Heart right ventricle (tissue), 16 donors: ENCODE data around the gene ADAMTS6. TPM values are rescaled to one million over a fixed set of nuclear protein-coding genes. Genes with fewer than 3 reads are reported as not detected.

Experiments used
- ATAC-seq, 8 donors: fragments of 200-7000 bp; cut with Tn5 transposase; one replicate each; pipeline ENCODE4 v1.9.1; 2020; ENCODE audit warnings: mild to moderate bottlenecking in 8 of 8, moderate library complexity in 8 of 8, moderate number of reproducible peaks in 1 of 8
- DNase-seq, 2 donors: peaks; one replicate each; pipeline ENCODE4 v3.0.0-alpha.2; 2020
- H3K27ac ChIP-seq, 10 donors: fragments of 200-600 bp; sonication (generic) in 2 of 10; one replicate each; pipeline versions ENCODE4 v1.5.0 to v1.8.0; 2020 to 2022; ENCODE audit warnings: mild to moderate bottlenecking in 3 of 10
- H3K27me3 ChIP-seq, 7 donors: fragments of 200-600 bp; one replicate each; pipeline ENCODE4 v1.8.0; 2021 to 2022; ENCODE audit warnings: mild to moderate bottlenecking in 2 of 7
- H3K36me3 ChIP-seq, 9 donors: fragments of 200-600 bp; sonication (generic) in 1 of 9; one replicate each; pipeline versions ENCODE4 v1.5.0 to v1.8.0; 2020 to 2022; ENCODE audit warnings: mild to moderate bottlenecking in 2 of 9
- H3K4me1 ChIP-seq, 9 donors: fragments of 200-600 bp; sonication (generic) in 1 of 9; one replicate each; pipeline versions ENCODE4 v1.5.0 to v1.8.0; 2020 to 2022; ENCODE audit warnings: mild to moderate bottlenecking in 4 of 9
- H3K4me3 ChIP-seq, 10 donors: fragments of 200-600 bp; sonication (generic) in 2 of 10; one replicate each; pipeline versions ENCODE4 v1.5.0 to v1.8.0; 2020 to 2022; ENCODE audit warnings: mild to moderate bottlenecking in 7 of 10, moderate library complexity in 2 of 10
- H3K9me3 ChIP-seq, 11 donors: fragments of 200-600 bp in 10 of 11; sonication (generic) in 2 of 11; one replicate each; pipeline versions ENCODE4 v1.5.0 to v1.8.0; 2013 to 2022; ENCODE audit warnings: mild to moderate bottlenecking in 2 of 11, control low read depth in 1 of 11, moderate library complexity in 1 of 11
- WGBS, 2 donors: extraction: QIAGEN DNeasy Blood & Tissue Kit; methylation state at CpG; one replicate each; pipeline ENCODE4 v1.1.7; 2013; ENCODE audit warnings: inconsistent platforms in 1 of 2; 5-methylcytosine and 5-hydroxymethylcytosine counted together
- intact Hi-C, 10 donors: fragments of 100-400 bp; cut with DNase I; formaldehyde crosslinking; loops; one replicate each; pipeline versions ENCODE4 v1.11.1 to v1.14.2; 2022
- polyA plus RNA-seq, 2 donors: library from polyadenylated mRNA; stranded (reverse); fragments of 200-250 nt; gene quantifications; one replicate each; pipeline ENCODE4 v1.2.3, GENCODE V29; 2013
- total RNA-seq, 10 donors: library from RNA; stranded (reverse); fragmentation: NEBNext Ultra II Directional in 3 of 10; extraction: Animal tissue kit (Norgen Biotek cat#: 25700) in 3 of 10; gene quantifications; one replicate each; pipeline versions ENCODE4 v1.2.1 to v1.2.4, GENCODE V29; 2021 to 2023
- TF ChIP-seq, protein P1 (sequence below), 9 donors: fragments of 200-600 bp; sonication (generic) in 2 of 9; IDR thresholded peaks; one replicate each; pipeline versions ENCODE4 v1.5.0 to v1.8.0; 2021 to 2022; ENCODE audit warnings: antibody characterized with exemption in 9 of 9, mild to moderate bottlenecking in 5 of 9, moderate library complexity in 1 of 9
- donor health status: Arrhythmogenic right ventricular cardiomyopathy.
- donor health status: ischemic (EF 13 %, LVEDD 7.1; RV severe dilation, severe dysfunction).
- donor health status: healthy with polysubstance abuse.
- donor health status: DM: no; HTN: yes; CAD: no.
- donor health status: DM: no; HTN: no; CAD: no.
- donor health status: ischemic (EF 25% LVEDD 6.9; RV normal size, moderate dysfunction).
- donor health status: ischemic (EF 25% LVEDD 5.7; RV mildly dilated, moderate dysfunction).
- donor health status: healthy.
- donor health status: DM: yes; HTN: yes; CAD: no.
- donor health status: Ischemic cardiomyopathy.
- donor health status: ischemic (EF 35%, LVEDD 5.7; RV mildly dilated, moderate dysfunction).
- donor health status: nonischemic (EF 11% LVEDD 7.7; RV severe dilation, severe dysfunction).
- donor health status: DM: yes; HTN: yes; CAD: no.
- donor health status: PGD.
- donor health status: ischemic (EF 29% LVEDD 5.4; RV normal size, mild dysfunction).
- donor health status: nonischemic (EF 23%, LVEDD 6.1; RV moderate dilation, normal function).

ADAMTS6 gene
- total and polyA plus RNA-seq, 12 donors, result 0.25 to 4.1 (median 2.1) TPM

DNA sequence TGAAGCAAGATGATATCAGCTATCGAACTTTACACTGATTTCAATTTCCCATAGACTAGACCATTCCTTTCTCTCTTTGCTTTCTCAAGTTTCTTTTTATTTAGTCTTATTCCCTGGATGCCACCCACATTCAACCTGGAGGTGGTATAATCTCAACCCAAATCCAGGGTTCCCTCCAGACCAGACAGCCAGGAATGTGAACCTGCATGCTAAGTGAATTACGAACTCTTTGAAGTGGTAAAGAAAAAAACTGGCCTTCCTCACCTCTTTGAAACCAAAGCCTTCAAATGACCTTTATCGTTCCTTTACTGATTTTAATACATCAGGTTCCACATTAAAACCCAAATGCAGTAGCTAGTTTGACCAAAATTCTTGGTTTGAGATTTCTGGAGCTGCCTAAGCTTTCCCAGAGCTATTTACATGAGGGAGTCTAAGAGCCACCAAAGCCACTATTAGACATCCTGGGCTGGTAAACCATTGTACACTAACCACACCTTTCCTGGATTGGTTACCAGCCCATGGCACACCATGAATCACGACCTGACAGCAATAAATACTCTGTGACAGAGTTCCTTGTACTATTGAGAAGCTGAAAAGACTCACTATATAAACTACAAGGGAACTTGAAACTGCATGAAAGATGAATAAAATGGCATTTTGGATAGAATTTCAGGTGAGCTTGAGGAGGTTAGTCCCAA, 323.7 kb downstream of the ADAMTS6 start:
- TF ChIP-seq, protein P1, sequence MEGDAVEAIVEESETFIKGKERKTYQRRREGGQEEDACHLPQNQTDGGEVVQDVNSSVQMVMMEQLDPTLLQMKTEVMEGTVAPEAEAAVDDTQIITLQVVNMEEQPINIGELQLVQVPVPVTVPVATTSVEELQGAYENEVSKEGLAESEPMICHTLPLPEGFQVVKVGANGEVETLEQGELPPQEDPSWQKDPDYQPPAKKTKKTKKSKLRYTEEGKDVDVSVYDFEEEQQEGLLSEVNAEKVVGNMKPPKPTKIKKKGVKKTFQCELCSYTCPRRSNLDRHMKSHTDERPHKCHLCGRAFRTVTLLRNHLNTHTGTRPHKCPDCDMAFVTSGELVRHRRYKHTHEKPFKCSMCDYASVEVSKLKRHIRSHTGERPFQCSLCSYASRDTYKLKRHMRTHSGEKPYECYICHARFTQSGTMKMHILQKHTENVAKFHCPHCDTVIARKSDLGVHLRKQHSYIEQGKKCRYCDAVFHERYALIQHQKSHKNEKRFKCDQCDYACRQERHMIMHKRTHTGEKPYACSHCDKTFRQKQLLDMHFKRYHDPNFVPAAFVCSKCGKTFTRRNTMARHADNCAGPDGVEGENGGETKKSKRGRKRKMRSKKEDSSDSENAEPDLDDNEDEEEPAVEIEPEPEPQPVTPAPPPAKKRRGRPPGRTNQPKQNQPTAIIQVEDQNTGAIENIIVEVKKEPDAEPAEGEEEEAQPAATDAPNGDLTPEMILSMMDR (IDR thresholded peaks at IDR 0.05), result no peak
- DNase-seq (no peak), ATAC-seq (no peak)
- Histone ChIP-seq H3K27me3 (no peaks in the 10 kb centered on the region), H3K36me3 (no peaks in the 10 kb centered on the region), H3K9me3 (no peaks in the 10 kb centered on the region), H3K27ac (no peak overlapping the region), H3K4me3 (no peak overlapping the region), H3K4me1 (peaks cover 0 to 13% (median 6%) of the 10 kb centered on the region in 9 donors)
- WGBS, 2 donors, result 75 to 80% methylated on average over 4 of the region's 4 CpGs
- intact Hi-C loops, result no loop called here

DNA sequence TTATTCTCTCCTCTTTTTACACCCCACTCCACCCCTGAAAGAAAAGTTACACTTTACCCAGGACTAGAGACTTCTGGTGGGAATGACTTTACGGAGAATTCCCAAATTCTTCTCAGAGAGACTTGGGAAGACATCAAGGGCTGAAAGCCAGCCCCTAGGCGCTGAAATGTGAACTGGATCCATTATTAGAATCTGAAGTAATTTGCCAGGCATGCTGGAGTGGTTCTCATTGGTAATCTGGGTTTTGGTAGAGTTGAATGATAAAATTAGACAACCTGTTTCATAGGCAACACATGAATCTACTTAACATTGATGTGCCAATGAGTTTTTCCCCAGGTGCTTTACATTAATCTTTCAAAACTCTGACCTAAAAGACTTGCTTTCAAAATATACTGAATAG, 324.8 kb downstream of the ADAMTS6 start:
- Histone ChIP-seq H3K4me1 (peaks cover 0 to 16% (median 8%) of the 10 kb centered on the region in 9 donors), H3K27ac (peak overlapping the region in 2 of 10 donors; percentile 2 to 3), H3K9me3 (no peaks in the 10 kb centered on the region), H3K27me3 (no peaks in the 10 kb centered on the region), H3K4me3 (no peak overlapping the region), H3K36me3 (no peaks in the 10 kb centered on the region)
- intact Hi-C loops, result no loop called here
- DNase-seq (no peak), ATAC-seq (peak in 5 of 8 donors; percentile 34 to 83 (median 76))
- WGBS, 2 donors, result 53 to 60% methylated on average over 2 of the region's 2 CpGs
- TF ChIP-seq, protein P1 (IDR thresholded peaks at IDR 0.05), result no peak

DNA sequence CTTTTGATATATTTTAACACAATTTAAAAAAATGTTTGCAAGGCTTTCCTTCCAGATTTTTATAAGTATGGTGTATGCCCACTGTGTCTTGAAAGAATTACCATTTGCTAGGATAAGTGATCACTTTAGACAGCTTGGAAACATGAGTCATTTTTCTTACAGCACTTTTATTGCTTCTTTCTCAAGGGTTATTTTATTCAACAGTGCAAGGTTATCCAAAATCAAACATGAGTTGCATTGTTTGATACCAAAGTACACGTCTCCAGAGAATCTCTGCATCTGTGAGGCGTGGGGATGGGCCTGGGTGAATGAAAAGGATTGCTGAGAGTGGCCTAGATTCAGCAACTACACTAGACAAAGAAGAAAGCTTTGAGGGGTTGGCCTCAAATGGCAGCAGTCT, 329.6 kb downstream of the ADAMTS6 start:
- Histone ChIP-seq H3K4me3 (no peak overlapping the region), H3K27ac (peak overlapping the region in 1 of 10 donors; percentile 16), H3K4me1 (peaks cover 0 to 19% (median 9%) of the 10 kb centered on the region in 9 donors), H3K9me3 (no peaks in the 10 kb centered on the region), H3K27me3 (no peaks in the 10 kb centered on the region), H3K36me3 (no peaks in the 10 kb centered on the region)
- DNase-seq (no peak), ATAC-seq (peak in 1 of 8 donors; percentile 32)
- WGBS, 2 donors, result 71 to 76% methylated on average over 2 of the region's 2 CpGs
- TF ChIP-seq, protein P1 (IDR thresholded peaks at IDR 0.05), result no peak
- intact Hi-C loops, result no loop called here

DNA sequence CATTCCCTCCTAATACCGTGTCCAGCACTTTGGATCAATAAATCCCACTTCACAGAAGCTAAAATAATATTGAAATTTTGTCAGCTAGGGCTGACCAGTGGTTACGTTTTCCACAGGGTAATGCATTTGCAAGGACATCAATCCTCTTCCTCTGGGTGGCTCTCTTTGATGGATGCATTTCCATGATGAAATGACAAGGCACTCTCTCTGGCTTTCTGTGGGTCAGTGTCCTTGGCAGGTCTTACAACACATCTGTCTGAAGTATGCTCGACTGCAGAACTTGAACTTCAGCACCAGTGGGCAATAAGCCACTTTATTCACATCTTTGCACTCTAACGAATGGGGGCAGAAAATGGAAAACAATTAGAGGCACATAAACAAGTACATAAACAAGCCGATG, 330.1 kb downstream of the ADAMTS6 start:
- Histone ChIP-seq H3K27me3 (no peaks in the 10 kb centered on the region), H3K4me3 (no peak overlapping the region), H3K36me3 (no peaks in the 10 kb centered on the region), H3K27ac (peak overlapping the region in 1 of 10 donors; percentile 16), H3K9me3 (no peaks in the 10 kb centered on the region), H3K4me1 (peaks cover 0 to 17% (median 9%) of the 10 kb centered on the region in 9 donors)
- WGBS, 2 donors, result 58 to 59% methylated on average over 5 of the region's 5 CpGs
- TF ChIP-seq, protein P1 (IDR thresholded peaks at IDR 0.05), result no peak
- ATAC-seq (peak in 7 of 8 donors; percentile 38 to 67 (median 63)), DNase-seq (no peak)
- intact Hi-C loops, result no loop called here
